ENCODE data around the gene DOK7. TPM values are rescaled to one million over a fixed set of nuclear protein-coding genes. Genes with fewer than 3 reads are reported as not detected.

Gene DOK7
- total RNA-seq, 2 donors from 2014 or later, result 8.2 to 16.4 TPM

- intact Hi-C loops (cut with DNase I), result no loop called here
- TF ChIP-seq CTCF (IDR thresholded peaks at IDR 0.05), result no peak
- no peak for TF ChIP-seq POLR2AphosphoS5 (IDR thresholded peaks at IDR 0.05)
- TF ChIP-seq POLR2A (IDR thresholded peaks at IDR 0.05), result no peak
- WGBS, result 82% methylated on average over 38 of the region's 41 CpGs
- H3K27ac ChIP-seq, result no peak overlapping the region
- H3K4me1 ChIP-seq (replicated peaks), result peaks cover 10% of the 10 kb centered on the region
- H3K27me3 ChIP-seq (replicated peaks; ENCODE audit: insufficient read depth), result no peaks in the 10 kb centered on the region
- no peak for DNase-seq (ENCODE audit: low spot score)
- H3K36me3 ChIP-seq, result no peaks in the 10 kb centered on the region
- no peaks in the 10 kb centered on the region for H3K9me3 ChIP-seq
- no peak overlapping the region for H3K4me3 ChIP-seq
These were observed 2.9 kb downstream of the DOK7 start for GRCh38 chr4:3465698-3466671.

GRCh38 chr4:3466691-3467600 is 3.8 kb downstream of the DOK7 start:
- H3K4me3 ChIP-seq, result no peak overlapping the region
- TF ChIP-seq POLR2A (IDR thresholded peaks at IDR 0.05) (no peak), POLR2AphosphoS5 (IDR thresholded peaks at IDR 0.05) (no peak), CTCF (IDR thresholded peaks at IDR 0.05) (no peak)
- H3K4me1 ChIP-seq (replicated peaks), result peaks cover 2% of the 10 kb centered on the region
- H3K36me3 ChIP-seq, result no peaks in the 10 kb centered on the region
- DNase-seq (ENCODE audit: low spot score), result no peak
- H3K27ac ChIP-seq, result no peak overlapping the region
- no peaks in the 10 kb centered on the region for H3K9me3 ChIP-seq
- H3K27me3 ChIP-seq (replicated peaks; ENCODE audit: insufficient read depth), result no peaks in the 10 kb centered on the region
- intact Hi-C loops (cut with DNase I), result no loop called here
- 89% methylated on average over 40 of the region's 40 CpGs for whole genome bisulfite sequencing

- H3K27me3 ChIP-seq (replicated peaks; ENCODE audit: insufficient read depth), result no peaks in the 10 kb centered on the region
- no peak for TF ChIP-seq POLR2A (IDR thresholded peaks at IDR 0.05)
- no peak for TF ChIP-seq CTCF (IDR thresholded peaks at IDR 0.05)
- no peak for TF ChIP-seq POLR2AphosphoS5 (IDR thresholded peaks at IDR 0.05)
- H3K4me3 ChIP-seq, result no peak overlapping the region
- H3K4me1 ChIP-seq (replicated peaks), result no peaks in the 10 kb centered on the region
- intact Hi-C loops (cut with DNase I), result no loop called here
- WGBS, result 80% methylated on average over 15 of the region's 15 CpGs
- no peaks in the 10 kb centered on the region for H3K36me3 ChIP-seq
- no peaks in the 10 kb centered on the region for H3K9me3 ChIP-seq
- no peak for DNase-seq (ENCODE audit: low spot score)
- no peak overlapping the region for H3K27ac ChIP-seq
These were observed 4.5 kb downstream of the DOK7 start for GRCh38 chr4:3467601-3468031.

GRCh38 chr4:3468154-3468553 is 5.0 kb downstream of the DOK7 start:
- Histone ChIP-seq H3K9me3 (no peaks in the 10 kb centered on the region), H3K36me3 (no peaks in the 10 kb centered on the region), H3K27ac (no peak overlapping the region), H3K27me3 (replicated peaks; ENCODE audit: insufficient read depth) (no peaks in the 10 kb centered on the region), H3K4me1 (replicated peaks) (no peaks in the 10 kb centered on the region), H3K4me3 (no peak overlapping the region)
- intact Hi-C loops (cut with DNase I), result no loop called here
- no peak for TF ChIP-seq POLR2A (IDR thresholded peaks at IDR 0.05)
- 89% methylated on average over 10 of the region's 10 CpGs for WGBS
- no peak for DNase-seq (ENCODE audit: low spot score)

- Histone ChIP-seq H3K9me3 (no peaks in the 10 kb centered on the region), H3K4me1 (replicated peaks) (no peaks in the 10 kb centered on the region), H3K27me3 (replicated peaks; ENCODE audit: insufficient read depth) (peaks cover 2% of the 10 kb centered on the region), H3K36me3 (no peaks in the 10 kb centered on the region), H3K27ac (no peak overlapping the region), H3K4me3 (no peak overlapping the region)
- intact Hi-C loops (cut with DNase I), result no loop called here
- DNase-seq (ENCODE audit: low spot score), result no peak
- 86% methylated on average over 11 of the region's 11 CpGs for WGBS
- TF ChIP-seq POLR2AphosphoS5 (IDR thresholded peaks at IDR 0.05), result no peak
These were observed 5.7 kb downstream of the DOK7 start for GRCh38 chr4:3468804-3469203.
